GM21737 (cell line): ENCODE measurements around the gene OGT.
"Not testable (repeated sequence)": the region's sequence is repeated elsewhere in the genome, so short reads cannot be mapped to it uniquely, and the experiment has no call there.

ENCODE experiments used
- ATAC-seq: cut with Tn5 transposase; IDR thresholded peaks from one replicate; pipeline ENCODE4 v1.9.1; 2021; ENCODE audit warnings: mild to moderate bottlenecking, moderate library complexity; ENCODE audit not compliant: unreplicated experiment

Gene OGT

GRCh38 chrX:71532753-71533425 lies at the start of gene OGT:
Gene OGT, plus strand, starts transcription at chrX:71533104. Its CDS starts 196 bp downstream, at chrX:71533300.
- ATAC-seq = peak; percentile 79

GRCh38 chrX:71487814-71488213 lies 45.1 kb upstream of the OGT start:
- ATAC-seq = no peak

- ATAC-seq = no peak
Measured at GRCh38 chrX:71489540-71489939, 43.4 kb upstream of the OGT start.

- no peak for ATAC-seq
Measured at GRCh38 chrX:71492231-71493065, 40.5 kb upstream of the OGT start.

- no peak for ATAC-seq
Measured at GRCh38 chrX:71493111-71493613, 39.7 kb upstream of the OGT start.

- not testable (repeated sequence) for ATAC-seq
Measured at GRCh38 chrX:71495979-71496378, 36.9 kb upstream of the OGT start.

- no peak for ATAC-seq
Measured at GRCh38 chrX:71496476-71496875, 36.4 kb upstream of the OGT start.

- not testable (repeated sequence) for ATAC-seq
Measured at GRCh38 chrX:71502080-71502479, 30.8 kb upstream of the OGT start.

GRCh38 chrX:71504346-71504745 lies 28.6 kb upstream of the OGT start:
- no peak for ATAC-seq

GRCh38 chrX:71509289-71509688 lies 23.6 kb upstream of the OGT start:
- no peak for ATAC-seq

- ATAC-seq = no peak
Measured at GRCh38 chrX:71510161-71510560, 22.7 kb upstream of the OGT start.

GRCh38 chrX:71513731-71514130 lies 19.2 kb upstream of the OGT start:
- ATAC-seq = not testable (repeated sequence)

- peak; percentile 75 for ATAC-seq
Measured at GRCh38 chrX:71514367-71515037, 18.4 kb upstream of the OGT start.

- no peak for ATAC-seq
Measured at GRCh38 chrX:71515038-71515396, 17.9 kb upstream of the OGT start.

GRCh38 chrX:71525316-71525715 lies 7.6 kb upstream of the OGT start:
- no peak for ATAC-seq

GRCh38 chrX:71532078-71532752 lies 689 bp upstream of the OGT start:
- no peak for ATAC-seq

GRCh38 chrX:71533516-71533850 lies 579 bp downstream of the OGT start:
- ATAC-seq = no peak

GRCh38 chrX:71533851-71534561 lies 1.1 kb downstream of the OGT start:
- ATAC-seq = no peak

GRCh38 chrX:71534773-71535544 lies 2.1 kb downstream of the OGT start:
- ATAC-seq = no peak

- ATAC-seq = no peak
Measured at GRCh38 chrX:71536285-71536684, 3.4 kb downstream of the OGT start.
